Osteoblast (primary cell): ENCODE results near the gene SLC2A1. TPM values are rescaled to one million over a fixed set of nuclear protein-coding genes. Genes with fewer than 3 reads are reported as not detected.

Experiments used
- DNase-seq: peaks from one replicate; pipeline ENCODE4 v3.0.0; 2011; ENCODE audit warnings: low spot score, mixed read lengths; ENCODE audit not compliant: insufficient read length; ENCODE audit errors: missing footprints
- H2AFZ ChIP-seq: 2 replicates; pipeline ENCODE4 v1.6.0; 2011; ENCODE audit warnings: mild to moderate bottlenecking, low read length
- H3K27ac ChIP-seq: 2 replicates; pipeline ENCODE4 v1.5.1; 2011; ENCODE audit warnings: mild to moderate bottlenecking, low read depth, low read length, moderate library complexity
- H3K27me3 ChIP-seq: 2 replicates; pipeline ENCODE4 v1.6.0; 2012; ENCODE audit warnings: mild to moderate bottlenecking, control low read depth, inconsistent platforms, low read length, moderate library complexity; ENCODE audit not compliant: insufficient read depth
- H3K36me3 ChIP-seq: 2 replicates; pipeline ENCODE4 v1.5.1; 2011; ENCODE audit warnings: mild to moderate bottlenecking, low read length, control low read depth, moderate library complexity; ENCODE audit not compliant: insufficient read depth
- H3K4me1 ChIP-seq: 2 replicates; pipeline ENCODE4 v1.5.1; 2011; ENCODE audit warnings: mild to moderate bottlenecking, low read length, control low read depth, moderate library complexity; ENCODE audit not compliant: insufficient read depth
- H3K4me2 ChIP-seq: 2 replicates; pipeline ENCODE4 v1.6.0; 2011; ENCODE audit warnings: mild to moderate bottlenecking, low read length; ENCODE audit not compliant: insufficient read depth
- H3K4me3 ChIP-seq: fragments of 200-600 bp; sonication (generic); 3 replicates; pipeline ENCODE4 v1.5.1; 2012; ENCODE audit warnings: mild to moderate bottlenecking, low read length, inconsistent platforms; ENCODE audit not compliant: insufficient read depth
- H3K79me2 ChIP-seq: 2 replicates; pipeline ENCODE4 v1.6.0; 2012; ENCODE audit warnings: mild to moderate bottlenecking, low read length, control low read depth, inconsistent platforms; ENCODE audit not compliant: insufficient read depth
- H3K9me3 ChIP-seq: 2 replicates; pipeline ENCODE4 v1.5.1; 2011; ENCODE audit warnings: low read depth, low read length, control low read depth
- H4K20me1 ChIP-seq: 2 replicates; pipeline ENCODE4 v1.6.0; 2012; ENCODE audit warnings: mild to moderate bottlenecking, low read length, control low read depth; ENCODE audit not compliant: insufficient read depth
- total RNA-seq: library from RNA; depleted of rRNA; stranded (reverse); fragments of >200 nt; gene quantifications from 2 replicates; pipeline ENCODE4 v1.2.3, GENCODE V29; 2012
- TF ChIP-seq, protein P1 (sequence below): IDR thresholded peaks from 2 replicates; pipeline ENCODE4 v1.5.1; 2011; ENCODE audit warnings: mild to moderate bottlenecking, low read depth, low read length, moderate library complexity; ENCODE audit errors: extremely low read depth

The SLC2A1 gene
- total RNA-seq, 1 donor: 43.4 TPM

DNA sequence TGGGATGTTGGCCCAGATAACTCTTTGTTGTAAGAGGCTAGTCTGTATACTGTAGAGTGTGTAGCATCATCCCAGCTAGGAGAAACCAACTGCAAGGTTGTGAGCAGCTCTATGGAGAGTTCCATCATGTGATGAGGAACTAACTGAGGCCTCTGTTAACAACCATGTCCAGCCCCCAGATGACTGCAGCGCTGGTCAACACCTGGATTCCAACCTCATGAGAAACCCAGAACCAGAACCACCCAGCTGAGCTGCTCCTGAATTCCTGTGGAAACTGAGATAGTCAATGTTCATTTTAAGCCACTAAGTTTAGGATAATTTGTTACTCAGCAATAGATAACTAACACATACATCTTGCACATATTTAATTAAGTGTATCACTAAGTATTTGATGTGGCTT is 41.6 kb upstream of the SLC2A1 start:
- H3K36me3 ChIP-seq: no peaks in the 10 kb centered on the region
- no peaks in the 10 kb centered on the region for H4K20me1 ChIP-seq
- no peaks in the 10 kb centered on the region for H3K9me3 ChIP-seq
- H3K4me1 ChIP-seq: no peaks in the 10 kb centered on the region
- no peaks in the 10 kb centered on the region for H3K79me2 ChIP-seq
- DNase-seq: no peak
- no peak overlapping the region for H3K4me3 ChIP-seq
- TF ChIP-seq, protein P1, sequence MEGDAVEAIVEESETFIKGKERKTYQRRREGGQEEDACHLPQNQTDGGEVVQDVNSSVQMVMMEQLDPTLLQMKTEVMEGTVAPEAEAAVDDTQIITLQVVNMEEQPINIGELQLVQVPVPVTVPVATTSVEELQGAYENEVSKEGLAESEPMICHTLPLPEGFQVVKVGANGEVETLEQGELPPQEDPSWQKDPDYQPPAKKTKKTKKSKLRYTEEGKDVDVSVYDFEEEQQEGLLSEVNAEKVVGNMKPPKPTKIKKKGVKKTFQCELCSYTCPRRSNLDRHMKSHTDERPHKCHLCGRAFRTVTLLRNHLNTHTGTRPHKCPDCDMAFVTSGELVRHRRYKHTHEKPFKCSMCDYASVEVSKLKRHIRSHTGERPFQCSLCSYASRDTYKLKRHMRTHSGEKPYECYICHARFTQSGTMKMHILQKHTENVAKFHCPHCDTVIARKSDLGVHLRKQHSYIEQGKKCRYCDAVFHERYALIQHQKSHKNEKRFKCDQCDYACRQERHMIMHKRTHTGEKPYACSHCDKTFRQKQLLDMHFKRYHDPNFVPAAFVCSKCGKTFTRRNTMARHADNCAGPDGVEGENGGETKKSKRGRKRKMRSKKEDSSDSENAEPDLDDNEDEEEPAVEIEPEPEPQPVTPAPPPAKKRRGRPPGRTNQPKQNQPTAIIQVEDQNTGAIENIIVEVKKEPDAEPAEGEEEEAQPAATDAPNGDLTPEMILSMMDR: no peak
- no peak overlapping the region for H3K4me2 ChIP-seq
- H3K27me3 ChIP-seq: peaks cover 6% of the 10 kb centered on the region
- H3K27ac ChIP-seq: no peak overlapping the region
- H2AFZ ChIP-seq: no peak overlapping the region

DNA sequence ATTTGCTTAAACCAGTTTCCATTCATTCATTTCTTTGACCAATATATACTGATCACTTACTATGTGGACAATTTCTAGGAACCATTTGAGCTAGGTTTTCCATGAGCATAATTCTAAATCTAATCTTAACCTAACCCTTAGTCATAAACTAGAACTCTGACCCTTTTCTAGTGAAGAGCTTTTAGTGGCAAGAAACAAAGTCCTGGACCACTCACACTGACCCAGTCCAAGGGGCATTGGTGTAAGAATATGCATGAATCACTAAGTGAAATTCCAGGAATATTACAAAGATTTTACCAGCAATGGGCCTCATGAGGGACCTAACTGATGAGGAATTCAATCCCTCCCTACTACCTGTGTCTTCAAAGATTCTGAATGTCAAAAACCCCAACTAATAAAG is 40.6 kb upstream of the SLC2A1 start:
- no peak overlapping the region for H3K4me3 ChIP-seq
- no peaks in the 10 kb centered on the region for H3K36me3 ChIP-seq
- no peak overlapping the region for H3K4me2 ChIP-seq
- H3K27ac ChIP-seq: no peak overlapping the region
- no peaks in the 10 kb centered on the region for H3K27me3 ChIP-seq
- peak; percentile 65 for DNase-seq
- TF ChIP-seq, protein P1: no peak
- H2AFZ ChIP-seq: no peak overlapping the region
- H4K20me1 ChIP-seq: no peaks in the 10 kb centered on the region
- no peaks in the 10 kb centered on the region for H3K4me1 ChIP-seq
- no peaks in the 10 kb centered on the region for H3K9me3 ChIP-seq
- no peaks in the 10 kb centered on the region for H3K79me2 ChIP-seq

DNA sequence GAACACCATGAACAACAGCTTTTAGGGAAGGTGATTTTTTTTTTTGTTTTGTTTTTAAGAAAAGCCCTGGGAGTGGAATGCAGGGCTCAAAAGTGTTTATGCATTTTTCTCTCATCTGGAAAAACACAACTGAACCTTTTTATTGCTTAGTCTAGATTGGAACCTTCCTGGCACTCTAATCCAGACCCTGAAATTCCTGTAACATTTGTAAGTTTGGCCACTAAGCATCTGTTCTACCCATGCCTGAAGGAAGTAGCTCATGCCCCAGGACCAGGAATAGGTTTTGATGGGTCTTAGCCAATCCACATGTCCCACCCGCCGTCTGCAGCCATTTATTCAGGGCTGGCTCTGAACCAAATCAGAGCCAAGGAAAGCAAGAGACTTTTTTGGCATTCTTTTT is 39.7 kb upstream of the SLC2A1 start:
- H3K4me1 ChIP-seq: no peaks in the 10 kb centered on the region
- TF ChIP-seq, protein P1: no peak
- no peak overlapping the region for H3K27ac ChIP-seq
- H3K4me3 ChIP-seq: no peak overlapping the region
- peak; percentile 47 for DNase-seq
- H3K27me3 ChIP-seq: no peaks in the 10 kb centered on the region
- no peaks in the 10 kb centered on the region for H4K20me1 ChIP-seq
- no peaks in the 10 kb centered on the region for H3K9me3 ChIP-seq
- no peak overlapping the region for H2AFZ ChIP-seq
- no peak overlapping the region for H3K4me2 ChIP-seq
- no peaks in the 10 kb centered on the region for H3K36me3 ChIP-seq
- no peaks in the 10 kb centered on the region for H3K79me2 ChIP-seq

DNA sequence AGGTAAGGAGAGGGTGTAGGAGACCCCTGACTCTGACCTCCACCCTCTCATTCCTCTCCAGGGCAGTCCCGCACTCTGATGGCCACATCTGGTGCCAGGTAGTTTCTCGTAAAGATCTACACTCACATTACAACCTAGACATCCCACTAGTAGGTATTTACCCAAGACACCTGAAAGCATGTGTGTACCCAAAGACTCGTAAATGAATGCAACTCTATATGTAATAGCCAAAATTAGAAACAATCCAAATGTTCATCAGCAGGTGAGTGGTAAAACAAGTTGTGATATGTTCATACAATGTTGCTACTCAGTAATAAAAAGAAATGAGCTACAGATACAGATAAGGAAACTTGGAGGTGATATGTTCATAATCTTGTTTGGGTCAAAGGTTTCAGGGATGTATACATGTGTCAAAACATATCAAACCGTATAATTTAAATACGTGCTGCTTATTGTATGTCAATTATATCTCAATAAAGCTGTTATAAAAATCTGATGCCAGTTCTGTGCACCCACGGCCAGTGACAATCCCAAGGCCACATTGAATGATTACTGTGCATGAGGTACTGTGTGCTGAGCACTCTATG is 37.8 kb upstream of the SLC2A1 start:
- Histone ChIP-seq H3K4me3 (no peak overlapping the region), H3K79me2 (no peaks in the 10 kb centered on the region), H3K36me3 (no peaks in the 10 kb centered on the region), H3K27ac (no peak overlapping the region), H3K4me1 (no peaks in the 10 kb centered on the region), H3K4me2 (no peak overlapping the region), H4K20me1 (no peaks in the 10 kb centered on the region), H2AFZ (no peak overlapping the region), H3K27me3 (no peaks in the 10 kb centered on the region), H3K9me3 (no peaks in the 10 kb centered on the region)
- TF ChIP-seq, protein P1: no peak
- no peak for DNase-seq
